GM20000 (cell line): ENCODE data around the gene GRM1.

ENCODE experiments used
- DNase-seq: peaks from one replicate; pipeline ENCODE4 v3.0.0; 2012; ENCODE audit warnings: low spot score
- CTCF ChIP-seq: IDR thresholded peaks from 2 replicates; pipeline ENCODE4 v1.5.1; 2012; ENCODE audit warnings: mild to moderate bottlenecking, control low read depth; ENCODE audit errors: extremely low read depth, missing control alignments

Gene GRM1

GRCh38 chr6:146029573-146030184 lies 817 bp downstream of the GRM1 start:
- TF ChIP-seq CTCF, result no peak
- no peak for DNase-seq

GRCh38 chr6:146032387-146032786 lies 3.5 kb downstream of the GRM1 start:
- no peak for DNase-seq
- TF ChIP-seq CTCF, result no peak

- TF ChIP-seq CTCF, result no peak
- DNase-seq, result no peak
These were observed 11.5 kb downstream of the GRM1 start for GRCh38 chr6:146040360-146040759.

- TF ChIP-seq CTCF, result no peak
- no peak for DNase-seq
These were observed 12.4 kb downstream of the GRM1 start for GRCh38 chr6:146041282-146041681.

GRCh38 chr6:146047371-146047770 lies 18.5 kb downstream of the GRM1 start:
- TF ChIP-seq CTCF, result no peak
- no peak for DNase-seq

- DNase-seq, result no peak
- TF ChIP-seq CTCF, result no peak
These were observed 21.3 kb downstream of the GRM1 start for GRCh38 chr6:146050168-146050567.

GRCh38 chr6:146056506-146056905 lies 27.6 kb downstream of the GRM1 start:
- no peak for TF ChIP-seq CTCF
- DNase-seq, result no peak
